HG03108 (cell line): Measurements from ENCODE around the gene SIRT3.
"Not testable (repeated sequence)": the region's sequence is repeated elsewhere in the genome, so short reads cannot be mapped to it uniquely, and the experiment has no call there.

ENCODE experiments used
- ATAC-seq: cut with Tn5 transposase; IDR thresholded peaks from one replicate; pipeline ENCODE4 v1.9.1; 2021; ENCODE audit warnings: moderate library complexity; ENCODE audit not compliant: unreplicated experiment

The SIRT3 gene

DNA sequence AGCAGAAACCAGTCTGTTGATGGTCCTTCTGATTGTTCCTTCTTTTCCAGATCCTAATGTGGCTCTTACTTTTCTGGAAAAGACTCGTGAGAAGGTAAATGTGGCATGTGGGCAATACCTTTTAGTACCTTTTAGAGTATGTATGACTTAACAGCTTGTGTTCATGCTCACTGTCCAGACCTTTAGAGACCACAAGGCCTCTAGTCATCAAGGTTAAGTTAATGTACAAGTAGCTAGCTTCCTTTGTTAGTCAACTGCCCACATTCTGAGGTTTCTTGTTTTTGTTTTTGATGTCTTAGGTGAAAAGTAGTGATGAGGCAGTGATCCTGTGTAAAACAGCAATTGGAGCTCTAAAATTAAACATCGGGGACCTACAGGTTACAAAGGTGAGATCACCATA, 8.2 kb upstream of the SIRT3 start:
- ATAC-seq = no peak

- ATAC-seq = no peak
Measured at GRCh38 chr11:241634-242033, 5.5 kb upstream of the SIRT3 start.

GRCh38 chr11:240315-240714, 4.2 kb upstream of the SIRT3 start:
- ATAC-seq = no peak

GRCh38 chr11:238346-238745, 2.2 kb upstream of the SIRT3 start:
- not testable (repeated sequence) for ATAC-seq

DNA sequence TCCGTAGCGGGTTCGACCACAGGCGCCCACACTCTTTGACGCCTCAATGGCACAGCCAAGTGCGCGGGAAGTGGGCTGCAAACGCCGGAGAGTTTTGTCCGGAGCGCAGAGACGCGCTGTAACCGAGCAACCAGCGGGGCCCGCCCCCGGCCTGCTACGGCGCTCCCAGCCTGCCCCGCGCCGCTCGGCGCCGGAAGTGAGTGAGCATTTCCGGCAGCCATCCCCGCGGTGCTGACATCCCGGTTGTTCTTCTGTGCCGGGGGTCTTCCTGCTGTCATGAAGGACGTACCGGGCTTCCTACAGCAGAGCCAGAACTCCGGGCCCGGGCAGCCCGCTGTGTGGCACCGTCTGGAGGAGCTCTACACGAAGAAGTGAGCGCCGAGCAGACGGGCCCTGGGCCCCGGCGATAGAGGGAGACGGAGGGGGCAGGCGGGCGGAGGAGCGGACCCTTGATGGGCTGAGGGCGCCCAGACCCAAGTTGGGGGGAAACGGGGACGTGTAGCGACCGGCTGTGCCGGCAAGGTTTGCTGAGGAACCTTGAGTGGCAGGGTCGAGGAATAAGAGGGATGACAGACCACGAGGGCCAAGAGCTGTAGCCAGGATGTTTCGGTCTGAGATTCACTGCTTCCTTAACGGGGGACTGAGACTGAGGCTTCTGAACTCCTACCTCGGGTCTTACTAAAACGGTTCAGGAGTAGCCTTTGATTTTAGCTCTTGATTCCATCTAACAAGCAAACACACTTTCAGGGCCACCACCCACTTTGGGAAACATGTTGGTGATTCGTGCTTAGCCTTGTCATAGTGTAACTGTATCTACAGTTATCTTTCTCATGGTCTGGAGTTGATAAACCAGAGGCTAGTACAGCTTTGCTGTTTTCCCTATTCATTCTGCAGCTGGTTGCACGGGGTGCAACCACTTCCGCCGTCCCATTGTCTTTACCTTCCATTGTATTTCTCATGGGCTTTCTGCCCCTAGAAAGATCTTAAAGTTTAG, 929 bp upstream of the SIRT3 start, which contains the start of gene PSMD13:
Gene PSMD13, plus strand, starts transcription at position 203 of the 994 bp plus-strand sequence. Its CDS starts 74 bp downstream, at position 277.
- peak; percentile 68 for ATAC-seq

DNA sequence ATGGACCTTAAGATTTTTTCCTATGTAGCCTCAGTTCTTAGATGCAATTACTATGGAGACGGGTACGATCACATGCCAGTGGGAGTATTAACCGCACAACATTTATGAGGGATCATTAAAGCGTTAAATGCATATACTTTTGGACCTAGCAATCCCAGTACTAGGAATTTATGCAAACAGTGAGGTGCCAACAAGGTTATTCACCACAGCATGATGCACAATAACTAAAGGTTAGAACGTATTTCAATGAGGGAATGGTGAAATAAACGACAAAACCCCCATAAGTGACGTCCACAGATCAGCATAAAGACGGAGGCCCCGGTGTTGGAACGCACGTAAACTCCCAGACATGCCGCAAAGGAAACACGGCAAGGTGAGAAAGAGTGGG, 539 bp downstream of the SIRT3 start:
- peak; percentile 7 for ATAC-seq

DNA sequence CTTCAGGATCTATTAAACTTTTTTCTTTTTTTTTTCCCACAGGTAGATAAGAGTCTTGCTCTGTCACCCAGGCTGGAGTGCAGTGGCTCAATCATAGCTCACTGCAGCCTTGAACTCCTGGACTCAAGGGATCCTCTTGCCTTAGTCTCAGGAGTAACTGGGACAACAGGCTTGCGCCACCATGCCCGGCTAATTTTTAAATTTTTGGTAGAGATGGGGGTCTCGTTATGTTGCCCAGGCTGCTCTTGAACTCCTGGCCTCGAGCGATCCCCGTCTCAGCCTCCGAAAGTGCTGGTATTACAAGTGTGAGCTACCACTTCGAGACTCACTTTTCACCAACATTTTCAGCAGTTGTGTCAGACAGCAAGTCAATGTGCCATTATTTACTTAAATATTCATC, 962 bp downstream of the SIRT3 start:
- ATAC-seq = no peak

DNA sequence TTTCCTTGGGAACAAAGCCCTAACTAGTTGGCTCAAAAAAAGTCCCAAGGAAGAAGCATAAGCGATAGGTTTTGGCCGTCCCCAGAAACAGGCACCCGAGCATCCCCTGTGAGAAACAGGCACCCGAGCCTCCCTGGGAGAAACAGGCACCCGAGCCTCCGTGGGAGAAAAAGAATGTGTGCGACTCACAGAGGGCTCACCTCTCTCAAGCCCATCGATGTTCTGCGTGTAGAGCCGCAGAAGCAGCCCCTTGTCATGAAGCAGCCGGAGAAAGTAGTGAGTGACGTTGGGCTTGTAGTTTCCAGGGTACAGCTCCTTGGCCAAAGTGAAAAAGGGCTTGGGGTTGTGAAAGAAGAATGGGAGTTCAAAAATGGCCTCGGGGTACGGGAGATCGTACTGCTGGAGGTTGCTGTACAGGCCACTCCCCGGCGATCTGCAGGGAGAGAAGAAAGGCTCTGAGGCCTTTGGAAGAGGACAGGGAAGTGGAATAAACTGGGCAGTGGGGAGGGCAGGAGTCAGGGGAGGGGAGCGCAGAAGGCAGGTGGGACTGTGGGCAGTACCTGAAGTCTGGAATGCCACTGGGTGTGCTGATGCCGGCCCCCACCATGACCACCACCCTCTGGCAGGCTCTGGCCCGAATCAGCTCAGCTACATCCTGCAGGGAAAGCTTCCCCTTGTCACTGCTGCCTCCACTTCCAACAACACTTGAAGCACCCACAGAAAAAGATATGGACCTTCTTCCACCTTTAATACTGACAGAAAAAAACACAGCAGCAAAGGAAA, 3.2 kb downstream of the SIRT3 start:
- no peak for ATAC-seq

DNA sequence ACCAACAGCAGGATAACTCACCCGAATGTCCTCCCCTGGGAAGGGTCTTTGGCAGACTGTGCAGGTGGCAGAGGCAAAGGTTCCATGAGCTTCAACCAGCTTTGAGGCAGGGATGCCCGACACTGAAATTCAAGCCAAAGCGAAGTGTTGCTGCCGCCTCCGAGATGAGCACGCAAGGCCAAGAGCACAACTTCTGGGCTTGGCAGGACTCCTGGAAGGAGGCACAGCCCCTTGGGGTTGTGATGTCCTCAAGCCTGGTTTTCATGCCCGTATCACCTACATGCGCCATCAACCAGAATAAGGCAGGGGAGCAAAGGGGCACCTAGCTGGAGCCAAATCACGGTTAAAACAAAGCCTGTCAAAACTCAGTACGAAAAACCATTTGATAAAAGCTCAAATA, 5.7 kb downstream of the SIRT3 start:
- ATAC-seq = no peak

DNA sequence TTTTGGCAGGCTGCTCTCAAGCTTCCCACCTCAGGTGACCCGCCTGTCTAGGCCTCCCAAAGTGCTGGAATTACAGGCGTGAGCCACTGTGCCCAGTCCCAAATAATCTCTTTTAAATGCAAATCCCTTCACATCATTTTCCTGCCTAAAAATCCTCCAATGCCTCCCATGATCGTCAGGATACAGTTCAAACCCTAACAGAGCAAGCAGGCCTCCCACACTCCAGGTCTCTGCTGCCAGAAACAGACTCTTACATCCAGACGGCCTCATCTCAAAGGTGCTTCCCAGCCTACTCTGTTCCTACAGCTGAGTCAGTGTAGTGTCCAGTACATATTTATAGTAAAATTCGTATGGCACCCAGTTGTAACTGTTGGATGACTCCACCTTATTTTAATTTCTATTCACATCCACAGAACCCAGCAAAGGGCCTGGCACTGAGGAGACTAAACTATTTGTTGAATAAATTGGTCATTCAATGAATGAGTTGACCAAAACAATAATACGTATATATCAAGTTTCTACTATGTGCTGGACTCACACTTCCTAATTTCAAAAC, 8.2 kb downstream of the SIRT3 start:
- no peak for ATAC-seq

- peak; percentile 69 for ATAC-seq
Measured at GRCh38 chr11:225734-226453, 10.2 kb downstream of the SIRT3 start.

GRCh38 chr11:224424-224823, 11.7 kb downstream of the SIRT3 start:
- no peak for ATAC-seq

GRCh38 chr11:223884-224283, 12.3 kb downstream of the SIRT3 start:
- no peak for ATAC-seq

DNA sequence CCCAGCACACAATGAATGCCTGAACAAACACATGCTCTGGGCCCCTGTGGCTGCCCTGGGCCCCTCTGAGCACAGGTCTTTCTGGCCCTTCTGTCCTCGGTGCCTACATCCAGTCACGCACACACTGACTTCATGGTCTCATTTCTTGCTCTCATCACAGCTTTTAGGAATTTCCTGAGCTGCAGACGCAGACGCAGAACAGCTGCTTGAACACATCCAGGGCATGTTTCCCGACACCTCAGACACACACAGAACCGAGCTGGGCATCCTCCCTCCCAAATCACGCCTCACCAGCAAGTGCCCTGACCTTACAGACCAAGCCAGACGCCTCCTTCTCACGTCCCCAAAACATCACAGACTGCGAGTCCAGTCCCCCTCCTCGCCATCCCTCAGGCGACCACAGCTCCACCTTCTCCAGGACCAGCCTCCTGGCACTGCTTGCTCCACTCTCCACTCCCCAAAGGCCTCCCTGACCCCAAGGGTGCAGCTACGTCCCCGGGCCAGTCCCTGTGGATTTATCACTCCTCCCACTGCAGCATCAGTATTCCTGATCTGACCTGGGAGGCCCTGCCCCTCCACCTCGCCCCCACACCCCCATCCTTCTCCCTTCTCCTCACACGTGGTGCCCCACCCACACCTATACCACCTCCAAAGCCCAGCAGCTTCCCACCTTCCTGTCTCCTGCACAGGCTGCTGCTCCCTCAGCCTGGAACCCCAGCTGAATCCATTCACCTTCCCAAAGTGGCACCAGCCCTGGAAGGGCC, 12.9 kb downstream of the SIRT3 start:
- no peak for ATAC-seq

GRCh38 chr11:221998-222789, 13.9 kb downstream of the SIRT3 start:
- ATAC-seq = no peak

DNA sequence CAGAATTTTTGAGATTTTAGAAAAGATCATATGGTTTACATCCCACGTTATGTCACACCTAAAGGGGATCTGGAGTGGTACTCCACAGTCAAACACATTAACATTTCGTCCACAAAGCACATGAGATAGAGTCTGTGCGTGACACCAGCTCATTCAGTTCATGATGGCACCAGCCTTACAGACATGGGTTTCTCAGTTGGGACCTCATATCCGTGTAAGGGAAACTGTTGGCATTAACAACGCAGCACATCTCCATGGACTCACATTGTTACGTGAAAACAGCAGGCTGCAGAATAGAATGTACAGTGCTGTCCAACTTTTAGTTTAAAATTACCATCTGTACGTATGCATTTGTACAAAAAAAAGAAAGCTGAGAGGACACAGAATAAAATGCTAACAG, 14.6 kb downstream of the SIRT3 start:
- ATAC-seq = no peak

DNA sequence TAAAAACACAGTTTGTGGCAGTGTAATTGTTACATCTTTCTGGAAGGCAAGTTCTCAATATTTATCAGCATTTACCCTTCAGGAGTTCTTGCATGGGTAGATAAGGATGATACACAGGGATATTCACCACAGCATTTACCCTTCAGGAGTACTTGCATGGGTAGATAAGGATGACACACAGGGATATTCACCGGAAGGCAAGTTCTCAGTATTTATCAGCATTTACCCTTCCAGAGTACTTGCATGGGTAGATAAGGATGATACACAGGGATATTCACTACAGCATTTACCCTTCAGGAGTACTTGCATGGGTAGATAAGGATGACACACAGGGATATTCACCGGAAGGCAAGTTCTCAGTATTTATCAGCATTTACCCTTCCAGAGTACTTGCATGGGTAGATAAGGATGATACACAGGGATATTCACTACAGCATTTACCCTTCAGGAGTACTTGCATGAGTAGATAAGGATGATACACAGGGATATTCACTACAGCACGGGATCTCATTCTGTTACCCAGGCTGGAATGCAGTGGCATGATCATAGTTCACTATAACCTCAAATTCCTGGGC, 15.4 kb downstream of the SIRT3 start:
- not testable (repeated sequence) for ATAC-seq

DNA sequence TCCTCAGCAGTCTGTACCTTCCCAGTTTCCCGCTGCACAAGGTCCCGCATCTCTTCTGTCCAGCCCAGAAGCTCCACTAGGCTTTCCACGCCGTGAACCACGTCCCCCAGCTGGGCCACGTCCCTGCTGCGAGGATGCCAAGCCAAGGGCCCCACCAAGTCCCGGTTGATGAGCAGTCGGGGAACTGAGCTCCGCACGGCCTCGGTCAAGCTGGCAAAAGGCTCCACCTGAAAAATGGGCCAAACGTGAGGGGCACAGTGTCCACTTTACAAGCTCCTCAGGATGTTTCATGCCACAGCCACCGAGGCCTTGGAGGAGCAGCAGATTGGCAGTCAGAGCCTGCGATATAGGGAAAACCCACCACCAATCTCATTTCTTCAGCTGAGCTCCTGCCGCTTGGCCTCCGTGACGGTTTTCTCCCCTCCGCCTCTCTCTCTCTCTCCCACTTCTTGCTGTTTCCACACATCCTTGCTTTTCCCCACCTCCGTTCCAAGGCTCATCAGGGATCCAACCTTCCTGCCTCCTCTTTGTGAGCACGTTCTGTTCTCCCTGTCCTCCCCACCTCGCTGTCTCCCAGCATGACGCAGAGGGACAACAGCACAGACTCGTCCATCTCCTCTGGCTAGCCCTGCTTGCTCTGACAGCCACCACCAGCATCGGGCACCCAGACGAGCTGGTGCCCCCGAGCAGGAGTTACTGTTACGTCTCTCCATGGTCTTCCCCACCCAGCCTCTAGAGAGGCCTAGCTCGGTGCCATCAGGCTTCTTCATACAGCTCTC, 17.1 kb downstream of the SIRT3 start:
- ATAC-seq = no peak
